ENCODE measurements around the gene SPATA16. TPM values are rescaled to one million over a fixed set of nuclear protein-coding genes. Genes with fewer than 3 reads are reported as not detected.

SPATA16 gene
- polyA plus RNA-seq, 1 donor from 2014 or later, result not detected

GRCh38 chr3:173028351-173028750, 112.7 kb downstream of the SPATA16 start:
- Histone ChIP-seq H3K27ac (ENCODE audit: low read length) (no peak overlapping the region), H3K9me3 (ENCODE audit: low read length) (no peaks in the 10 kb centered on the region), H3K4me3 (ENCODE audit: low read length) (no peak overlapping the region), H3K36me3 (ENCODE audit: insufficient read depth, low read length) (no peaks in the 10 kb centered on the region), H3K4me2 (ENCODE audit: low read length) (no peak overlapping the region), H3F3A (ENCODE audit: insufficient read depth, low read length, poor library complexity, severe bottlenecking) (no peaks in the 10 kb centered on the region), H3K9ac (ENCODE audit: low read length) (no peak overlapping the region), H4K20me1 (ENCODE audit: insufficient read depth) (no peaks in the 10 kb centered on the region), H3K79me2 (replicated peaks; ENCODE audit: insufficient read depth, low read length) (no peaks in the 10 kb centered on the region), H3K27me3 (ENCODE audit: insufficient read depth, low read depth, low read length) (no peaks in the 10 kb centered on the region), H3K9me2 (ENCODE audit: insufficient read depth, low read length) (no peaks in the 10 kb centered on the region), H2AFZ (ENCODE audit: low read depth, low read length) (no peak overlapping the region)
- TF ChIP-seq TAF1 (IDR thresholded peaks at IDR 0.05; ENCODE audit: low read depth) (no peak), CTCF (IDR thresholded peaks at IDR 0.05; ENCODE audit: poor library complexity, severe bottlenecking) (no peak), POLR2AphosphoS5 (IDR thresholded peaks at IDR 0.05) (no peak), REST (IDR thresholded peaks at IDR 0.05; ENCODE audit: borderline replicate concordance) (no peak), MXI1 (conservative IDR thresholded peaks at IDR 0.05; ENCODE audit: poor library complexity, severe bottlenecking) (no peak), EP300 (conservative IDR thresholded peaks at IDR 0.05; ENCODE audit: poor library complexity, severe bottlenecking) (no peak), SMC3 (conservative IDR thresholded peaks at IDR 0.05; ENCODE audit: poor library complexity) (no peak), RAD21 (conservative IDR thresholded peaks at IDR 0.05) (no peak), EZH2 (IDR thresholded peaks at IDR 0.05; ENCODE audit: borderline replicate concordance, insufficient read depth, low read length, poor library complexity, severe bottlenecking) (no peak)

DNA sequence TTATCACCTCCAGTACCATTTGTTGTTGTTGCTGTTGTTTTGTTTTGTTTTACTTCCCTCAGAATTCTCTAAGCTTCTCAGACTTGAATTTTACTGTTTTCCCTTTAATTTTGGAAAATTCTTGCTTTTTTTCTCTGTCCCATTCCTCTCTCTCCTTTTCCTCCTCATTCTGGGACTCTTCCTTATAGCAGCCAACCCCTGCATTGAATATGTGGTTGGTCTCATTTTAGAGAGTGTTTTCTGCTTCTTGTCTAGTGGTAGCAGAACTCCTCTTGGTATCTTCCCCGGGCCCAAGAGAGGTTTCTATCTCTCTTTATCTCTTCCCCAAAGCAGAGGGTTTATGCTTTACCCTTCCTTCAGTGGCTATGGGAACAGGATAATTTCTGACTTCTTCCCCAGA, 113.6 kb downstream of the SPATA16 start:
- H3K79me2 ChIP-seq (replicated peaks; ENCODE audit: insufficient read depth, low read length), result no peaks in the 10 kb centered on the region
- TF ChIP-seq POLR2AphosphoS5 (IDR thresholded peaks at IDR 0.05), result no peak
- no peak for TF ChIP-seq MXI1 (conservative IDR thresholded peaks at IDR 0.05; ENCODE audit: poor library complexity, severe bottlenecking)
- TF ChIP-seq EP300 (conservative IDR thresholded peaks at IDR 0.05; ENCODE audit: poor library complexity, severe bottlenecking), result no peak
- TF ChIP-seq TAF1 (IDR thresholded peaks at IDR 0.05; ENCODE audit: low read depth), result no peak
- no peak for TF ChIP-seq EZH2 (IDR thresholded peaks at IDR 0.05; ENCODE audit: borderline replicate concordance, insufficient read depth, low read length, poor library complexity, severe bottlenecking)
- TF ChIP-seq SMC3 (conservative IDR thresholded peaks at IDR 0.05; ENCODE audit: poor library complexity), result no peak
- no peak for TF ChIP-seq REST (IDR thresholded peaks at IDR 0.05; ENCODE audit: borderline replicate concordance)
- TF ChIP-seq RAD21 (conservative IDR thresholded peaks at IDR 0.05), result no peak
- no peak for TF ChIP-seq CTCF (IDR thresholded peaks at IDR 0.05; ENCODE audit: poor library complexity, severe bottlenecking)
- H3K9ac ChIP-seq (ENCODE audit: low read length), result no peak overlapping the region
- no peak overlapping the region for H2AFZ ChIP-seq (ENCODE audit: low read depth, low read length)
- no peaks in the 10 kb centered on the region for H3K9me2 ChIP-seq (ENCODE audit: insufficient read depth, low read length)
- no peaks in the 10 kb centered on the region for H4K20me1 ChIP-seq (ENCODE audit: insufficient read depth)
- no peaks in the 10 kb centered on the region for H3K9me3 ChIP-seq (ENCODE audit: low read length)
- no peak overlapping the region for H3K27ac ChIP-seq (ENCODE audit: low read length)
- H3K4me2 ChIP-seq (ENCODE audit: low read length), result no peak overlapping the region
- H3K27me3 ChIP-seq (ENCODE audit: insufficient read depth, low read depth, low read length), result no peaks in the 10 kb centered on the region
- no peaks in the 10 kb centered on the region for H3K36me3 ChIP-seq (ENCODE audit: insufficient read depth, low read length)
- no peaks in the 10 kb centered on the region for H3F3A ChIP-seq (ENCODE audit: insufficient read depth, low read length, poor library complexity, severe bottlenecking)
- no peak overlapping the region for H3K4me3 ChIP-seq (ENCODE audit: low read length)

All from neural cell (in vitro differentiated cells).